Breast epithelium (tissue), 4 donors: ENCODE data around the gene GIPC2. TPM values are rescaled to one million over a fixed set of nuclear protein-coding genes. Genes with fewer than 3 reads are reported as not detected.

Experiments used
- DNase-seq, 2 donors: peaks; one replicate each; pipeline ENCODE4 v3.0.0-alpha.2; 2019; ENCODE audit warnings: low spot score in 2 of 2
- H3K27ac ChIP-seq, 2 donors: fragments of 200-600 bp; sonication (generic) in 1 of 2; one replicate each; pipeline ENCODE4 v1.5.1; 2016 to 2019; ENCODE audit warnings: mild to moderate bottlenecking in 1 of 2
- H3K27me3 ChIP-seq, 2 donors: fragments of 200-600 bp; sonication (generic) in 1 of 2; one replicate each; pipeline versions ENCODE4 v1.5.1 to v1.6.0; 2017 to 2019; ENCODE audit warnings: control low read depth in 1 of 2, mild to moderate bottlenecking in 1 of 2
- H3K36me3 ChIP-seq: fragments of 200-600 bp; one replicate; pipeline ENCODE4 v1.5.1; 2019
- H3K4me1 ChIP-seq, 2 donors: fragments of 200-600 bp; sonication (generic); one replicate each; pipeline ENCODE4 v1.5.1; 2016 to 2019; ENCODE audit warnings: control low read depth in 1 of 2
- H3K4me3 ChIP-seq, 3 donors: fragments of 200-600 bp; sonication (generic); 1 replicate in 2 of 3; 2 replicates in 1 of 3; pipeline ENCODE4 v1.5.1; 2016 to 2019; ENCODE audit warnings: mild to moderate bottlenecking in 3 of 3, moderate library complexity in 2 of 3
- H3K9me3 ChIP-seq, 2 donors: fragments of 200-600 bp; sonication (generic) in 1 of 2; one replicate each; pipeline ENCODE4 v1.5.1; 2016 to 2019; ENCODE audit warnings: control low read depth in 1 of 2
- POLR2A ChIP-seq: fragments of 450-650 bp; IDR thresholded peaks from one replicate; pipeline ENCODE4 v1.6.1; 2016; ENCODE audit warnings: antibody characterized with exemption, mild to moderate bottlenecking, moderate library complexity
- POLR2AphosphoS5 ChIP-seq, 3 donors: sonication (generic); formaldehyde crosslinking; IDR thresholded peaks; one replicate each; pipeline ENCODE4 v1.6.1; 2017; ENCODE audit warnings: antibody characterized with exemption in 3 of 3
- intact Hi-C: fragments of 100-400 bp; cut with DNase I; formaldehyde crosslinking; loops from one replicate; pipeline ENCODE4 v1.15.1; 2023; ENCODE audit warnings: low total_unique reads
- total RNA-seq, 3 donors: library from RNA; depleted of rRNA; stranded (reverse); fragments of >200 nt; gene quantifications; one replicate each; pipeline ENCODE4 v1.1.0, GENCODE V29; 2016
- TF ChIP-seq, protein P1 (sequence below), 3 donors: fragments of 450-650 bp; IDR thresholded peaks; one replicate each; pipeline ENCODE4 v1.5.1; 2016 to 2017; ENCODE audit warnings: antibody characterized with exemption in 3 of 3, mild to moderate bottlenecking in 3 of 3, moderate library complexity in 3 of 3

GIPC2 gene
- total RNA-seq, 3 donors from 2014 or later, result 2.6 to 3.6 (median 2.6) TPM

DNA sequence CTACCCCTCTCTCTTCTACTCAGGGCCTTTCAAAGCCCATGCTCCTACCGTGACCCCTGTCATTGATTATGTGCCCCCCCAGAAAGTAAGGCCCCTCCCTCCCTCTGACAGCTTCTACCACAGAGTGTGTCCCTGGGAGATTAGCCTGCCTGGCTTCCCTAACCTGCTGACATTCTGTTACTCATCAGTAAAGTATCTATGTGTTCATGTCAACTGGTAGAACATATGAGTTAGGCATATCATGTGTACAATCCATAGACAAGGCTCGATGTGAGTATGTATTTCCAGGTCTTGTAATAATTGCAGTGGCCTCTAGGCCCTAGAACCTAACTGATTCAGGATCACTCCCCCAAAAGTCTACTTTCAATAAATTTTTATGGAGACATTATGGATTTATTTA lies 120.0 kb downstream of the GIPC2 start:
- DNase-seq, result no peak
- intact Hi-C loops, result no loop called here
- Histone ChIP-seq H3K36me3 (no peaks in the 10 kb centered on the region), H3K4me1 (no peaks in the 10 kb centered on the region), H3K27ac (no peak overlapping the region), H3K4me3 (no peak overlapping the region), H3K27me3 (no peaks in the 10 kb centered on the region), H3K9me3 (no peaks in the 10 kb centered on the region)
- TF ChIP-seq, protein P1, sequence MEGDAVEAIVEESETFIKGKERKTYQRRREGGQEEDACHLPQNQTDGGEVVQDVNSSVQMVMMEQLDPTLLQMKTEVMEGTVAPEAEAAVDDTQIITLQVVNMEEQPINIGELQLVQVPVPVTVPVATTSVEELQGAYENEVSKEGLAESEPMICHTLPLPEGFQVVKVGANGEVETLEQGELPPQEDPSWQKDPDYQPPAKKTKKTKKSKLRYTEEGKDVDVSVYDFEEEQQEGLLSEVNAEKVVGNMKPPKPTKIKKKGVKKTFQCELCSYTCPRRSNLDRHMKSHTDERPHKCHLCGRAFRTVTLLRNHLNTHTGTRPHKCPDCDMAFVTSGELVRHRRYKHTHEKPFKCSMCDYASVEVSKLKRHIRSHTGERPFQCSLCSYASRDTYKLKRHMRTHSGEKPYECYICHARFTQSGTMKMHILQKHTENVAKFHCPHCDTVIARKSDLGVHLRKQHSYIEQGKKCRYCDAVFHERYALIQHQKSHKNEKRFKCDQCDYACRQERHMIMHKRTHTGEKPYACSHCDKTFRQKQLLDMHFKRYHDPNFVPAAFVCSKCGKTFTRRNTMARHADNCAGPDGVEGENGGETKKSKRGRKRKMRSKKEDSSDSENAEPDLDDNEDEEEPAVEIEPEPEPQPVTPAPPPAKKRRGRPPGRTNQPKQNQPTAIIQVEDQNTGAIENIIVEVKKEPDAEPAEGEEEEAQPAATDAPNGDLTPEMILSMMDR (IDR thresholded peaks at IDR 0.05), result no peak
- no peak for TF ChIP-seq POLR2A
- no peak for TF ChIP-seq POLR2AphosphoS5 (IDR thresholded peaks at IDR 0.05)

DNA sequence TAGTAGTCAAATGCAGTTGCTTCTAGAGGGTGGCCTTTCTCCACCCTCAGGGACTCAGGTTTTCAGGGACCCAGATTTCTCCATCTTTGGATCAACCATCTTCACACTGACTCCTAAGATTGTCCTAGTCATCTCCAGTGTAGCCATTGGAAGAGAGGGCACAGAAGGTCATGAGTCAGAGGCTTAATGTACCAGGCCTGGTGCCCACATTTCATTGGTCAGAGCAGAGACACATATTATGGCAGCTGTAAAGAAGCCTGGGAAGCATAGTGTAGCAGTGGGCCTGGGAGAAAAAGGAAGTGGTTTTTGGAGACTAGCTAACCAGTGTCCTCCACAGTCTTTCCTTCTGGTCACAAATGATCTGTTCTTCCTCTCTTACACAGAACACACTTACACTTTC lies 122.5 kb downstream of the GIPC2 start:
- no peaks in the 10 kb centered on the region for H3K4me1 ChIP-seq
- no peak for DNase-seq
- intact Hi-C loops, result no loop called here
- H3K36me3 ChIP-seq, result no peaks in the 10 kb centered on the region
- no peaks in the 10 kb centered on the region for H3K27me3 ChIP-seq
- no peak overlapping the region for H3K4me3 ChIP-seq
- TF ChIP-seq, protein P1 (IDR thresholded peaks at IDR 0.05), result no peak
- TF ChIP-seq POLR2AphosphoS5 (IDR thresholded peaks at IDR 0.05), result no peak
- no peak for TF ChIP-seq POLR2A
- no peak overlapping the region for H3K27ac ChIP-seq
- H3K9me3 ChIP-seq, result no peaks in the 10 kb centered on the region

DNA sequence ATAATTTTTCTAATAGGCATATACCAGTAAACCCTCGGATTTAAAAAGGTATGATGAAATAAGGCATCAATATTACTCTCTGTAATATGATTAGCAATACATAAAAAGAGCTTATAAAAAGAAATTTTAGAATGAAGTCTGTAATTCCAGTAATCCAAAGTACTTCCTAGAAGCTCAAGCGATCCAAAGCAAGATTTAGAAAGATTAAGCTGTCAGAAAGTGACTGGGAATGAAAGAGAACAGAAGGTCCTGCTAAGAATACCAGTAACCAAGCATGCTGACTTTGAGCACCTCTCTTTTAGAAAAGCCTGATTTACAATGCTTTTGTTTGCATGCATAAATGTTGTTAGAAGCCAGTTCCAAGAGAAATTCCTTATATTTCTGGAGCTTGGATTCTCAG lies 125.1 kb downstream of the GIPC2 start:
- no peak overlapping the region for H3K27ac ChIP-seq
- TF ChIP-seq, protein P1 (IDR thresholded peaks at IDR 0.05), result no peak
- TF ChIP-seq POLR2A (no peak), POLR2AphosphoS5 (IDR thresholded peaks at IDR 0.05) (no peak)
- no peaks in the 10 kb centered on the region for H3K27me3 ChIP-seq
- intact Hi-C loops, result no loop called here
- H3K4me3 ChIP-seq, result no peak overlapping the region
- no peaks in the 10 kb centered on the region for H3K9me3 ChIP-seq
- H3K36me3 ChIP-seq, result no peaks in the 10 kb centered on the region
- DNase-seq, result no peak
- no peaks in the 10 kb centered on the region for H3K4me1 ChIP-seq

DNA sequence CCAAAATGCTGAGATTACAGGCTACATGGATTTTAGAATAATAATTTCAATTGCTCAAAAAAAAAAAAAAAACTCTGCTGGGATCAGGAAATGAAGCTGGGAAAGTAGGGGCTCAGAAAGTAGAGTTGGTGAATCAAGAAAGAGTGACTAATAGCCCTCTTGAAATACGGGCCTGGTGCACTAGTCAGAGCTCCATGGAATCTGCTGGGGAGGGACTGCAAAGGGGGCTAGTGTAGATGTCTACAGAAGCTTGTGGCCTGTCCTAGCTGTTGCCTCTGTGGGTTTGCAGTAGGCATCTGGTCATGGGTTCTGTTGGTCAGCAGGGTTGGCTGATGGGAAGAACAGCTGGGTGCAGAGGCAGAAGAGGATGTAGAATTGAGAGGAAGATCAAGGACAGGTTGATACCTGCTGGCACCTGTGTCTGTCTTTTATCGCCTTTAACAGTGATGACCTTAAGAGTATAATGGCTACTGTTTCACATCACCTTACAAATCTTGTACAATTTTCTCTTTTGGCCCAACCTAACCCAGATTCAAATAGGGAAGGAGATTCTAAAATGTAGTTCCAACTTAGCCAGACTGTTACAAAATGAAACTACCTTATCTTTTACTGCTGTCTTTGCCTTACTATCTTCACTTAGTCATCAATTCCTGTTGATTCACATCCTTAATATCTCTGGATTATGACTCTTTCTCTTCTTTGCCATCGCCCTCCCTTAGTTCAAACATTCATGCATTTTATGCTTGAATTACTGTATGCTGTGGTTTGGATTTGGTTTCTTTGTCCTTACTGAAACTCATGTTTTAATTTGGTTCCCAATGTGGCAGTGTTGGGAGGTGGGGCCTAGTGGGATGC lies 126.2 kb downstream of the GIPC2 start:
- H3K27ac ChIP-seq, result no peak overlapping the region
- no peaks in the 10 kb centered on the region for H3K27me3 ChIP-seq
- no peaks in the 10 kb centered on the region for H3K4me1 ChIP-seq
- no peak overlapping the region for H3K4me3 ChIP-seq
- no peaks in the 10 kb centered on the region for H3K9me3 ChIP-seq
- intact Hi-C loops, result no loop called here
- no peaks in the 10 kb centered on the region for H3K36me3 ChIP-seq
- TF ChIP-seq, protein P1 (IDR thresholded peaks at IDR 0.05), result no peak
- no peak for TF ChIP-seq POLR2AphosphoS5 (IDR thresholded peaks at IDR 0.05)
- no peak for TF ChIP-seq POLR2A
- no peak for DNase-seq

DNA sequence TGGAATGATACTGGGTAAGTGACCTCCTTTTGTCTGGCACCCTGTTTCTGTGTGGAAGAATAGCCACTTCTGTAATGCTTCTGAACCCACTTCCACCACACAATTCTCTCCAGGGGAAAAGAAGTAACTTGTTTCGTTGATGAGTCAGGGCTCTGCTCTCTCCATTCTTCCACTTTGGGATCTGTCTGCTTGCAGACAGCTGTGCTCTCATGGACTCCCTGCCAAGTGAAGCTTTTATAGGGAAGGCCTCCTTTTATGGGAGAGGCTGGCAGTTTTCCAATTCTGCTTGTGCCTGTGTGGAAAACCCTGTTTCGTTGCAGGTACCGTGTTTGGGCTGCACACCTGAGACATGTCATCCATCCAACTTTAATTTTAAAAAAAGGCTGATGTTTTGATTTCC lies 130.7 kb downstream of the GIPC2 start:
- DNase-seq, result no peak
- no peaks in the 10 kb centered on the region for H3K27me3 ChIP-seq
- no peaks in the 10 kb centered on the region for H3K9me3 ChIP-seq
- no peak overlapping the region for H3K4me3 ChIP-seq
- no peaks in the 10 kb centered on the region for H3K4me1 ChIP-seq
- H3K36me3 ChIP-seq, result no peaks in the 10 kb centered on the region
- no peak overlapping the region for H3K27ac ChIP-seq
- intact Hi-C loops, result no loop called here
- no peak for TF ChIP-seq POLR2AphosphoS5 (IDR thresholded peaks at IDR 0.05)
- TF ChIP-seq POLR2A, result no peak
- TF ChIP-seq, protein P1 (IDR thresholded peaks at IDR 0.05), result no peak
